ENCODE results near the gene FTSJ1. TPM values are rescaled to one million over a fixed set of nuclear protein-coding genes. Genes with fewer than 3 reads are reported as not detected.

FTSJ1 gene
- total and polyA plus RNA-seq, 8 donors, result 19.6 to 92.8 (median 39.0) TPM

GRCh38 chrX:48513670-48514069 lies 37.7 kb downstream of the FTSJ1 start:
- no peak for DNase-seq
- Histone ChIP-seq H3K4me3 (no peak overlapping the region), H3K9me3 (no peaks in the 10 kb centered on the region), H3K27me3 (no peaks in the 10 kb centered on the region), H3K36me3 (peaks cover 0 to 41% (median 21%) of the 10 kb centered on the region in 4 donors), H3K27ac (no peak overlapping the region), H3K4me1 (peaks cover 0 to 11% (median 6%) of the 10 kb centered on the region in 4 donors)
- 64 to 82% (median 75%) methylated on average over 1 to 4 of the region's 4 CpGs for WGBS, 5 donors
- intact Hi-C loops (cut with DNase I; ENCODE audit: low total_unique reads), result no loop called here
- TF ChIP-seq POLR2AphosphoS5 (IDR thresholded peaks at IDR 0.05) (no peak), POLR2A (IDR thresholded peaks at IDR 0.05) (no peak), CTCF (IDR thresholded peaks at IDR 0.05) (no peak)

DNA sequence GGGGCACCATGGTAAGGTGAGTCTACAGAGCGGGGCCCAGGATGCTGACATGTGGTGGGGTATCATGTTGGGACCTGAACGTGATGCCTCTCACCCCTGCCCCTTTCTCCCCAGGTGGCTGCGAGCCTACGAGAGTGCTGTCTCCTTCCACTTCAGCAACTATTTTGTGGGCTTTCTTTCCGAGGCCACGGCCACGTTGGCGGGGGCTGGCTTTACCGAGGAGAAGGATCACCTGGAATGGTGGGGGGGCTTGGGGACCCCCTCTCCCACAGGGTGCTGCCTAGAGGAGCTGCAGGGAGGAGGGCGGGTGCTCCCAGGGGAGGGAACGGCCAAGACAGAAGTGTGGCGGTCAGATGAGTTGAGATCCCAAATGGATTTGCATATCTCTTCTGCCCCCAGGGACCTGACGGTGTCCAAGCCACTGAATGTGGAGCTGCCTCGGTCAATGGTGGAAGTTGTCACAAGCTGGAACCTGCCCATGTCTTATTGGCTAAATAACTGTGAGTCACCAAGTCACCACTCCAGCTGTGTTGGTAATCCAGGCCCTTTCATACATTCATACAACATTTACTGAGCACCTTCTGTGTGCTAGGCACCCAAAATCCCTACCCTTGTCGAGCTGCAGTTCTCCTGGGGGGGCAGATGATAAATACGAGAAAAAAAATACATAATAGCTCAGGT lies 38.3 kb downstream of the FTSJ1 start:
- DNase-seq, result no peak
- no peaks in the 10 kb centered on the region for H3K9me3 ChIP-seq
- no peaks in the 10 kb centered on the region for H3K27me3 ChIP-seq
- intact Hi-C loops (cut with DNase I; ENCODE audit: low total_unique reads), result no loop called here
- no peak overlapping the region for H3K27ac ChIP-seq
- no peak for TF ChIP-seq EP300 (IDR thresholded peaks at IDR 0.05)
- no peak for TF ChIP-seq POLR2AphosphoS5 (IDR thresholded peaks at IDR 0.05)
- TF ChIP-seq POLR2A (IDR thresholded peaks at IDR 0.05), result no peak
- TF ChIP-seq CTCF (IDR thresholded peaks at IDR 0.05), result no peak
- WGBS, 5 donors, result 71 to 93% (median 81%) methylated on average over 15 to 16 of the region's 16 CpGs
- peaks cover 0 to 10% (median 6%) of the 10 kb centered on the region in 4 donors for H3K4me1 ChIP-seq
- H3K4me3 ChIP-seq, result no peak overlapping the region
- H3K36me3 ChIP-seq, result peaks cover 0 to 41% (median 21%) of the 10 kb centered on the region in 4 donors

GRCh38 chrX:48514868-48515460 lies 39.0 kb downstream of the FTSJ1 start:
- TF ChIP-seq CTCF (IDR thresholded peaks at IDR 0.05) (no peak), POLR2AphosphoS5 (IDR thresholded peaks at IDR 0.05) (no peak), POLR2A (IDR thresholded peaks at IDR 0.05) (no peak), EP300 (IDR thresholded peaks at IDR 0.05) (no peak)
- intact Hi-C loops (cut with DNase I; ENCODE audit: low total_unique reads), result no loop called here
- peaks cover 0 to 3% (median 1%) of the 10 kb centered on the region in 4 donors for H3K4me1 ChIP-seq
- no peak overlapping the region for H3K4me3 ChIP-seq
- WGBS, 5 donors, result 86 to 99% (median 89%) methylated on average over 8 to 9 of the region's 9 CpGs
- no peak overlapping the region for H3K27ac ChIP-seq
- H3K9me3 ChIP-seq, result no peaks in the 10 kb centered on the region
- peaks cover 0 to 41% (median 21%) of the 10 kb centered on the region in 4 donors for H3K36me3 ChIP-seq
- no peak for DNase-seq
- H3K27me3 ChIP-seq, result no peaks in the 10 kb centered on the region

- 80 to 92% (median 84%) methylated on average over 8 to 10 of the region's 10 CpGs for WGBS, 5 donors
- intact Hi-C loops (cut with DNase I; ENCODE audit: low total_unique reads), result no loop called here
- no peak for TF ChIP-seq CTCF (IDR thresholded peaks at IDR 0.05)
- TF ChIP-seq POLR2AphosphoS5 (IDR thresholded peaks at IDR 0.05), result no peak
- no peak for TF ChIP-seq POLR2A (IDR thresholded peaks at IDR 0.05)
- no peak for TF ChIP-seq EP300 (IDR thresholded peaks at IDR 0.05)
- H3K27ac ChIP-seq, result no peak overlapping the region
- H3K4me1 ChIP-seq, result no peaks in the 10 kb centered on the region
- H3K36me3 ChIP-seq, result peaks cover 0 to 41% (median 21%) of the 10 kb centered on the region in 4 donors
- DNase-seq, result no peak
- no peaks in the 10 kb centered on the region for H3K27me3 ChIP-seq
- H3K9me3 ChIP-seq, result no peaks in the 10 kb centered on the region
- no peak overlapping the region for H3K4me3 ChIP-seq
Observed at GRCh38 chrX:48515842-48516241, 39.8 kb downstream of the FTSJ1 start.

Data from stomach (tissue), 9 donors.